Heart right ventricle (tissue), 16 donors: ENCODE data around the gene RANBP3. TPM values are rescaled to one million over a fixed set of nuclear protein-coding genes. Genes with fewer than 3 reads are reported as not detected.
A peak's percentile ranks its signal among the peaks of the same experiment; 100 is the strongest.

Experiments
- ATAC-seq, 8 donors: fragments of 200-7000 bp; cut with Tn5 transposase; one replicate each; pipeline ENCODE4 v1.9.1; 2020; ENCODE audit warnings: mild to moderate bottlenecking in 8 of 8, moderate library complexity in 8 of 8, moderate number of reproducible peaks in 1 of 8
- DNase-seq, 2 donors: peaks; one replicate each; pipeline ENCODE4 v3.0.0-alpha.2; 2020
- H3K27ac ChIP-seq, 10 donors: fragments of 200-600 bp; sonication (generic) in 2 of 10; one replicate each; pipeline versions ENCODE4 v1.5.0 to v1.8.0; 2020 to 2022; ENCODE audit warnings: mild to moderate bottlenecking in 3 of 10
- H3K27me3 ChIP-seq, 7 donors: fragments of 200-600 bp; one replicate each; pipeline ENCODE4 v1.8.0; 2021 to 2022; ENCODE audit warnings: mild to moderate bottlenecking in 2 of 7
- H3K36me3 ChIP-seq, 9 donors: fragments of 200-600 bp; sonication (generic) in 1 of 9; one replicate each; pipeline versions ENCODE4 v1.5.0 to v1.8.0; 2020 to 2022; ENCODE audit warnings: mild to moderate bottlenecking in 2 of 9
- H3K4me1 ChIP-seq, 9 donors: fragments of 200-600 bp; sonication (generic) in 1 of 9; one replicate each; pipeline versions ENCODE4 v1.5.0 to v1.8.0; 2020 to 2022; ENCODE audit warnings: mild to moderate bottlenecking in 4 of 9
- H3K4me3 ChIP-seq, 10 donors: fragments of 200-600 bp; sonication (generic) in 2 of 10; one replicate each; pipeline versions ENCODE4 v1.5.0 to v1.8.0; 2020 to 2022; ENCODE audit warnings: mild to moderate bottlenecking in 7 of 10, moderate library complexity in 2 of 10
- H3K9me3 ChIP-seq, 11 donors: fragments of 200-600 bp in 10 of 11; sonication (generic) in 2 of 11; one replicate each; pipeline versions ENCODE4 v1.5.0 to v1.8.0; 2013 to 2022; ENCODE audit warnings: mild to moderate bottlenecking in 2 of 11, control low read depth in 1 of 11, moderate library complexity in 1 of 11
- CTCF ChIP-seq, 9 donors: fragments of 200-600 bp; sonication (generic) in 2 of 9; IDR thresholded peaks; one replicate each; pipeline versions ENCODE4 v1.5.0 to v1.8.0; 2021 to 2022; ENCODE audit warnings: antibody characterized with exemption in 9 of 9, mild to moderate bottlenecking in 5 of 9, moderate library complexity in 1 of 9
- WGBS, 2 donors: extraction: QIAGEN DNeasy Blood & Tissue Kit; methylation state at CpG; one replicate each; pipeline ENCODE4 v1.1.7; 2013; ENCODE audit warnings: inconsistent platforms in 1 of 2; 5-methylcytosine and 5-hydroxymethylcytosine counted together
- intact Hi-C, 10 donors: fragments of 100-400 bp; cut with DNase I; formaldehyde crosslinking; loops; one replicate each; pipeline versions ENCODE4 v1.11.1 to v1.14.2; 2022
- polyA plus RNA-seq, 2 donors: library from polyadenylated mRNA; stranded (reverse); fragments of 200-250 nt; gene quantifications; one replicate each; pipeline ENCODE4 v1.2.3, GENCODE V29; 2013
- total RNA-seq, 10 donors: library from RNA; stranded (reverse); fragmentation: NEBNext Ultra II Directional in 3 of 10; extraction: Animal tissue kit (Norgen Biotek cat#: 25700) in 3 of 10; gene quantifications; one replicate each; pipeline versions ENCODE4 v1.2.1 to v1.2.4, GENCODE V29; 2021 to 2023
- donor health status: Arrhythmogenic right ventricular cardiomyopathy.
- donor health status: ischemic (EF 13 %, LVEDD 7.1; RV severe dilation, severe dysfunction).
- donor health status: healthy with polysubstance abuse.
- donor health status: DM: no; HTN: yes; CAD: no.
- donor health status: DM: no; HTN: no; CAD: no.
- donor health status: ischemic (EF 25% LVEDD 6.9; RV normal size, moderate dysfunction).
- donor health status: ischemic (EF 25% LVEDD 5.7; RV mildly dilated, moderate dysfunction).
- donor health status: healthy.
- donor health status: DM: yes; HTN: yes; CAD: no.
- donor health status: Ischemic cardiomyopathy.
- donor health status: ischemic (EF 35%, LVEDD 5.7; RV mildly dilated, moderate dysfunction).
- donor health status: nonischemic (EF 11% LVEDD 7.7; RV severe dilation, severe dysfunction).
- donor health status: DM: yes; HTN: yes; CAD: no.
- donor health status: PGD.
- donor health status: ischemic (EF 29% LVEDD 5.4; RV normal size, mild dysfunction).
- donor health status: nonischemic (EF 23%, LVEDD 6.1; RV moderate dilation, normal function).

RANBP3 gene
- total and polyA plus RNA-seq, 12 donors, result 29.5 to 76.1 (median 63.0) TPM

DNA sequence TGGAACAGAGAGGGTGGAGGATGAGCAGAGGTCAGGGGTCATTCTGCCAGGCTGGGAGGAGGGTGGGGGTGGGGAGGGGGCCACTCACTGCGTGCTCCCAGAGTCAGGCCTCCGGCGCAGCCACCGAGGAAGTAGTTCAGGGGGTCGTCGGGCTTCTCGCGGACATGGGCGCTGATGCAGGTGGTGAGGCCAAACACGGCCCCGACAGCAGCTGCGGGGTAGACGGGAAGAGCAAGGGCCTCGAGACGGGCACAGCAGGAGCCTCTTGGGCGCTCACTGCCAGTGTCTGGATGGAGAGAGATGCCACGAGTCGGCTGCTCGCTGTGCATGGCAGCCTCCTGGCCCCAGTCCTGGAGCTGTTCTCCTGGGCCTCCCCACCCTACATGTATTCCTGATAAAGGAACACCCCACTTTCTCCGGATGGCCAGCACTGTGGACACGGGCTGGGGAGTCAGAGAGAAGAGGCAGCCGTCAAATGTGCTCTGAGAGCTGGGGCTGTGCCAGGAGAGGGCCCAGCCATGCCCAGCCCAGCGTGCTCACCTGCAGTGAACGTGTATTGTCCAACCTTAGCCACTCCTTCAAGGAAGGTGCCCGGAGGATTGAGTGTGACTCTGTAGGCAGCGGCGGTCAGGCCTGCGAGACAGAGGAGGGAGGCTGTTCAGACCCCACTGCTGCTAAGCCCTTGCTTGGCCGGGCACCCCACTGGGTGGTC, 81.4 kb downstream of the RANBP3 start:
- ATAC-seq (no peak), DNase-seq (no peak)
- 87 to 90% methylated on average over 29 of the region's 29 CpGs for WGBS, 2 donors
- Histone ChIP-seq H3K4me3 (no peak overlapping the region), H3K9me3 (no peaks in the 10 kb centered on the region), H3K27ac (peak overlapping the region in 3 of 10 donors; percentile 87 to 97 (median 90)), H3K4me1 (peaks cover 9 to 69% (median 38%) of the 10 kb centered on the region in 9 donors), H3K27me3 (peaks cover 0 to 14% (median 3%) of the 10 kb centered on the region in 7 donors), H3K36me3 (peaks cover 0 to 51% (median 16%) of the 10 kb centered on the region in 9 donors)
- TF ChIP-seq CTCF (IDR thresholded peaks at IDR 0.05), result no peak
- intact Hi-C loops, result loop anchor here in 2 of 10 donors (5.0 to 10.0 kb wide), 2 partner anchors 76 to 92 kb away; partner anchors contain the start of gene NRTN (in 1 of the 2)

DNA sequence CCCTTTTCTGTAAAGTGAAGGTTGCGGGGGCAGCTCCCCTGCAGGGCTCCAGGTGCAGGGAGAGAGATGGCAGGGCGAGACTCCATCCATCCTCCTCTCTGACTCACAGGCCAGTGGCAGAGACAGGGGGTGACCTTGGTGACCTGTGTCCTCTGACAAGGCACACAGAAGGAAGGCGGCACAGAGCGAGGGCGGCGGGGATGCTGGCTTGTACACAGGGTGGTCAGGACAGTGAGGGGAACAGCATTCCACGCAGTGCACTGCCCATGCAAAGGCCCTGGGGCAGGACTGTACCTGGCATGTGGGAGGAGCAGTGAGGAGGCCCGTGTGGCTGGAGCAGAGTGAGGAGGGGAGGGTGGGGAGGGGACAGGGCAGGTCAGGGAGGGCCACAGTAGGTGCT, 82.0 kb downstream of the RANBP3 start:
- intact Hi-C loops, result loop anchor here in 2 of 10 donors (5.0 to 10.0 kb wide), 2 partner anchors 76 to 91 kb away; partner anchors contain the start of gene NRTN (in 1 of the 2)
- TF ChIP-seq CTCF (IDR thresholded peaks at IDR 0.05), result no peak
- no peak for DNase-seq
- 83 to 84% methylated on average over 8 of the region's 8 CpGs for WGBS, 2 donors
- Histone ChIP-seq H3K36me3 (peaks cover 0 to 45% (median 16%) of the 10 kb centered on the region in 9 donors), H3K27ac (peak overlapping the region in 9 of 10 donors; percentile 31 to 97 (median 76)), H3K4me3 (no peak overlapping the region), H3K4me1 (peaks cover 9 to 63% (median 33%) of the 10 kb centered on the region in 9 donors), H3K9me3 (no peaks in the 10 kb centered on the region), H3K27me3 (peaks cover 0 to 18% (median 8%) of the 10 kb centered on the region in 7 donors)
- ATAC-seq, result peak in 1 of 8 donors; percentile 2

DNA sequence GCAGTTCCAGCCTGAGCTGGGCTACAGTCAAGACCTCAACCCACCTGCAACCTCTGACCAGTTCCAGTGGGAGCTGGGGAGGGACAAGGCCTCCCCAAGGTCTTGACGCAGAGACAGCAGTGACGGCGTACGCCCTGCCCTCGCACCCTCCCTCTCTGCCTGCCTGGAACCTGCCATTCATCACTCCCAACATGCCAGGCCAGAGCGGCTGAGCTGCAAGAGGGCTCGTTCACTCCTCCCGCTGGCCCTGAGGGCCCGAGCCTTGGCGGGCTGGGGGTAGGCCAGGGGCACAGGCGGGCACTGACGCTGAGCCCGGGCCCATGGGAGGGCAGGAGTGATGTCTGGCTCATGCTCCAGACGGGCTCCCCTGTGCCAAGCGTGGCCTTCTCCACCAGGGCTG, 82.5 kb downstream of the RANBP3 start:
- DNase-seq, result peak in 1 of 2 donors; percentile 48
- peaks cover 0 to 40% (median 16%) of the 10 kb centered on the region in 9 donors for H3K36me3 ChIP-seq
- 55 to 56% methylated on average over 15 of the region's 15 CpGs for WGBS, 2 donors
- no peak overlapping the region for H3K4me3 ChIP-seq
- H3K27ac ChIP-seq, result peak overlapping the region; percentile 31 to 97 (median 76)
- peak in 7 of 8 donors; percentile 4 to 68 (median 57) for ATAC-seq
- peaks cover 9 to 58% (median 33%) of the 10 kb centered on the region in 9 donors for H3K4me1 ChIP-seq
- no peak for TF ChIP-seq CTCF (IDR thresholded peaks at IDR 0.05)
- no peaks in the 10 kb centered on the region for H3K9me3 ChIP-seq
- intact Hi-C loops, result loop anchor here in 2 of 10 donors (5.0 to 10.0 kb wide), 2 partner anchors 77 to 91 kb away; partner anchors contain the start of gene NRTN (in 1 of the 2)
- peaks cover 0 to 18% (median 10%) of the 10 kb centered on the region in 7 donors for H3K27me3 ChIP-seq

DNA sequence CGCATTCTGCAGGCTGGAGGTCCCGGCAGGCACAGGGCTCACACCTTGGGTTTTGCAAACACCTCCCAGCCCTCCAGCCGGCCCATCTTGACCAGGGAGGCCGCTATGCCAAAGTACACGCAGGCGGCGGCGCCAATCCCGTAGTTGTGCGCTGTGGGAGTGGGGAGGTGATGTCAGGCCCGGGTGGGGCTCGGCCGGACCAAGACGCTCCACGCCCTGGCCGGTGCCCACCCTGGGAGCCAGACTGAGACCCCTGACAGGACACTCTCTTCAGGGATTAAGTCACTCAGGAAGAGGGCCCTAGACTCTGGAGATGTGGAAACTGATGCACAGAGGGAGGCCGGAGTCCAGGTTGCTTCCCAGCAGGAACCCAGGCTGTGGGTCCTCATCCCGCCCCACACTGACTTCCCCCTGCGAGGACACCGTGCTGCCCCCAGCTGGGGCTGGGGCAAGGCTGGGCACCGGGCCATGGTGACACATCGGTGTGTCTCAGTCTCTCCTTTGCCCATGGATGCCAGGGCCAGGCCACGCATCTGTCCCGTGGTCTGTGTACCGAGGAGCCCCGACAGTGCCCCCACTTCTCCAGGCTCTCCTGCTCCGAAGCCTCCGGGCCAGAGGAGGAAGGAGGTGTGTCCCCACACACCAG, 83.1 kb downstream of the RANBP3 start:
- Histone ChIP-seq H3K4me3 (no peak overlapping the region), H3K27ac (peak overlapping the region; percentile 31 to 97 (median 76)), H3K27me3 (peaks cover 0 to 18% (median 10%) of the 10 kb centered on the region in 7 donors), H3K4me1 (peaks cover 9 to 57% (median 33%) of the 10 kb centered on the region in 9 donors), H3K9me3 (no peaks in the 10 kb centered on the region), H3K36me3 (peaks cover 0 to 36% (median 16%) of the 10 kb centered on the region in 9 donors)
- TF ChIP-seq CTCF (IDR thresholded peaks at IDR 0.05), result no peak
- WGBS, 2 donors, result 43 to 59% methylated on average over 28 of the region's 28 CpGs
- no peak for DNase-seq
- peak in 5 of 8 donors; percentile 1 to 28 (median 13) for ATAC-seq
- intact Hi-C loops, result loop anchor here in 5 of 10 donors (5.0 to 10.0 kb wide), 5 partner anchors 68 to 93 kb away; partner anchors contain the start of gene NRTN (in 2 of the 5)
